CD4-positive, alpha-beta T cell treated with Interleukin-15 for 4 hours (primary cell): Measurements from ENCODE around the gene RAB5IF.
"Not testable (repeated sequence)": the region's sequence is repeated elsewhere in the genome, so short reads cannot be mapped to it uniquely, and the experiment has no call there.

ENCODE experiments used
- DNase-seq: peaks from one replicate; pipeline ENCODE4 v3.0.0-alpha.2; 2020; ENCODE audit warnings: low spot score

The RAB5IF gene, protein sequence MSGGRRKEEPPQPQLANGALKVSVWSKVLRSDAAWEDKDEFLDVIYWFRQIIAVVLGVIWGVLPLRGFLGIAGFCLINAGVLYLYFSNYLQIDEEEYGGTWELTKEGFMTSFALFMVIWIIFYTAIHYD

DNA sequence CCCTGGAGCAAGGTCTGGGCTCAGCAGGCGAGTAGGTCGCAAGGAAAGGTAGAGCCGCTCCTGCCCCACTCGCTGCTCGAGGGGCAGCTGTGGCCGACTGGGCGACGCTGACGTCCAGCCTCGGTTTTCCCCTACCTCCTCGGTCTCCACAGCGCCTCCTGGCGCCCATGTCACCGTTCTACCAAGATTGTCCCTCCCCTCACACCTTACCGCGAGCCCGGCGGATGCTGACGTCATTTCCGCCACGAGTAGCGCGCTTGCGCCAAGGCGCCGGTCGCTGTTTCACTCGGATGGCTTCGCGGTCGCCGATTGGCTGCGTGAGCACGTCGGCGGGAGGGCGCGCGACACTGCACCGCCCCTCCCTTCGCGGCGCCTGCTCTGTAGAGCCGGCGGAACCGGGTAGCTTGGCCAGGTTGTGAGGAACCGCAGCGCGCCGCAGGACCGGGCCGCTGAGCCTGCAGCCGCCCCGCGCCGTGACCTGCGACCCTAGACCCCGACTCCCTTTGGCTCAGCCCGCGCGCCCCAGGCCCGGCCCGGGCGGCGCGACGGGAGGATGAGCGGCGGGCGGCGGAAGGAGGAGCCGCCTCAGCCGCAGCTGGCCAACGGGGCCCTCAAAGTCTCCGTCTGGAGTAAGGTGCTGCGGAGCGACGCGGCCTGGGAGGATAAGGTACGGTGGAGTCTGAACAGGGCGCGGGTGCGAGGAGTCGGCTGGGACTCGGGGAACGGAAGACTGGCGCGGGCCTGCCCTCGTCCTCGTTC is at the start of gene RAB5IF:
RAB5IF (plus strand) TSS at position 381 of the 759 bp plus-strand sequence; CDS start at position 554, 173 bp downstream.
- DNase-seq: peak; percentile 99

DNA sequence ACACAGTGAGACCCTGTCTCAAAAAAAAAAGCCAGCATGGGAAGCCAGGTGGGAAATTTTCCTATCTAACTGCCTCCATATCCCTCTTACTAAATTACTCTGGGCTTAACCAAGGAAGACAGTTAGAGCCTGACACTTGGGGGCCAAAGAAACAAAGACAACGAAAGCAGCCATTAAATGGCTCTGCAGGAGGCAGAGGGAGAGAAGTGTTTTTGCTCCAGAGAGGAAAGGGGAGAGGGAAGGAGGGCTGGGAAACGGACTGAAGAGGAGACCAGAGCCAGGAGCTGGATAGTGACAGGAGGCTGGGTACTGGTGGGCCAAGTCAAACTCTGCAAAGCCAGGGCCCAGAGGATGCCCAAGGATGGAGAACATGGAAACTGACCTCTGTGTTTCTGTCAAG is 42.9 kb upstream of the RAB5IF start:
- no peak for DNase-seq

DNA sequence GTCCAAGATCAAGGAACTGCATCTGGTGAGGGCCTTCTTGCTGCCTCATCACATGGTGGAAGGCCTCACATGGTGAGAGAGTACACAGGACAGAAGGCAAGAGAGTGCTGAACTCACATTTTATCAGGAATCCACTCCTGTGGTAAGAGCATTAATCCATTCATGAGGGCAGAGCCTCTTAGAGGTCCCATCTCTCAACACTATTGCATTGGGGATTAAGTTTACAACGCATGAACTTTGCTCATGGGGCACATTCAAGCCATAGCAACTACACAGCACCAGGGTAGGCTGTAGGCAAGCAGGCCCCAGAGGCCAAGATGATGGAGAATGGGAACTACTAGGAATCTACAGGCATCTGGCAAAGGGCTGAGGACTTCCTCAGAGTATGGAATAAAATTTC is 42.2 kb upstream of the RAB5IF start:
- no peak for DNase-seq

DNA sequence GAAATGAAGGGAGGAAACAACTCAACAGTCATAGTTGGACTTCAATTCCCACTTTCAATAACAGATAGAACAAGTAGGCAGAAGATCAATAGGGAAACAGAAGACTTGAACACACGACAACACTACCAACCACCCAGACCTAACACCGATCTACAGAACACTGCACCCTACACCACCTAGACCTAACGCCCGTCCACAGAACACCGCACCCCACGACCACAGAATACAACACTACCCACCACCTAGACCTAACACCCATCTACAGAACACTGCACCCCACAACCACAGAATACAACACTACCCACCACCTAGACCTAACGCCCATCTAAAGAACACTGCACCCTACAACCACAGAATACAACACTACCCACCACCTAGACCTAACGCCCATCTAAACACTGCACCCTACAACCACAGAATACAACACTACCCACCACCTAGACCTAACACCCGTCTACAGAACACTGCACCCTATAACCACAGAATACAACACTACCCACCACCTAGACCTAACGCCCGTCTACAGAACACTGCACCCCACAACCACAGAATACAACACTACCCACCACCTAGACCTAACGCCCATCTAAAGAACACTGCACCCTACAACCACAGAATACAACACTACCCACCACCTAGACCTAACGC is 41.4 kb upstream of the RAB5IF start:
- DNase-seq: not testable (repeated sequence)

DNA sequence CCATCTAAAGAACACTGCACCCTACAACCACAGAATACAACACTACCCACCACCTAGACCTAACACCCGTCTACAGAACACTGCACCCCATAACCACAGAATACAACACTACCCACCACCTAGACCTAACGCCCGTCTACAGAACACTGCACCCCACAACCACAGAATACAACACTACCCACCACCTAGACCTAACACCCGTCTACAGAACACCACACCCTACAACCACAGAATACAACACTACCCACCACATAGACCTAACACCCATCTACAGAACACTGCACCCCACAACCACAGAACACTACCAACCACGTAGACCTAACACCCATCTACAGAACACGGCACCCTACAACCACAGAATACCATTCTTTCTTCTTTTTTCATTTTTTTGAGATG is 40.9 kb upstream of the RAB5IF start:
- not testable (repeated sequence) for DNase-seq

DNA sequence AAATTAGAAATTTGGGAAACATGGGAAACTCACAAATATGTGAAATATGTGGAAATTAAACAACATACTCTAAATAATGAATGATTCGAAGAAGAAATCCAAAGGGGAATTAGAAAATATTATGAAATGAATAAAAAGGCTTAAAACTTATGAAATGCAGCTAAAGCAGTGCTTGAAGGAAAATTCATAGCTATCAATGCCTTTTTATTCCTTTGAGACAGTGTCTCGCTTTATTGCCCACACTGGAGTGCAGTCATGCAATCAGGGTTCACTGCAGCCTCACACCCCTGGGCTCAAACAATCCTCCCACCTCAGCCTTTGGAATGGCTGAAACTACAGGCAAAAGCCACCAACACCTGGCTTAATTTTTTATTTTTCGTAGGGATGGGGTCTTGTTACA is 40.1 kb upstream of the RAB5IF start:
- DNase-seq: no peak

DNA sequence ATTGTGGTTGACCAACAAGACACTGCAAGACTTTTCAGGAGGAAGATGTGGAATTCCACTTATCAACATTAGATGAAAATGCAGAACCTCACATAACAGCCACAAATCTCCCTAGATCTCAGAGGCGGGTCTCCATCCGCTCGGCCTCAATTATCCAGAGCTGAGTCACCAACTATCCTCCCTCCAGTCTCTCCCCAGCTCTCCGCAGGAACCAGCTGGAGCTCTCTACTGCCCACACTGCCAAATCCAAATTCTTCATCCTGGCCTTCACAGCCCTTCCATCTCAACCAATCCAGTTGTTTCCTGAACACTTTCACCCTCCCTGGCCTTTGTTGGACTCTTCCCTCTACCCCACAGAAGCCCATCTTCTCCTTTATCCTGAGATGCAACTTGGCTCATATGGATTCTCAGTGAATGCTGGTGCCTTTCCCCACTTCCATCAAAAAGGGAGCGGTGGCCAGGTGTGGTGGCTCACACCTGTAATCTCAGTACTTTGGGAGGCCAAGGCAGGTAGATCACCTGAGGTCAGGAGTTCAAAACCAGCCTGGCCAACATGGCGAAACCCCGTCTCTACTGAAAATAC is 35.6 kb upstream of the RAB5IF start:
- no peak for DNase-seq

DNA sequence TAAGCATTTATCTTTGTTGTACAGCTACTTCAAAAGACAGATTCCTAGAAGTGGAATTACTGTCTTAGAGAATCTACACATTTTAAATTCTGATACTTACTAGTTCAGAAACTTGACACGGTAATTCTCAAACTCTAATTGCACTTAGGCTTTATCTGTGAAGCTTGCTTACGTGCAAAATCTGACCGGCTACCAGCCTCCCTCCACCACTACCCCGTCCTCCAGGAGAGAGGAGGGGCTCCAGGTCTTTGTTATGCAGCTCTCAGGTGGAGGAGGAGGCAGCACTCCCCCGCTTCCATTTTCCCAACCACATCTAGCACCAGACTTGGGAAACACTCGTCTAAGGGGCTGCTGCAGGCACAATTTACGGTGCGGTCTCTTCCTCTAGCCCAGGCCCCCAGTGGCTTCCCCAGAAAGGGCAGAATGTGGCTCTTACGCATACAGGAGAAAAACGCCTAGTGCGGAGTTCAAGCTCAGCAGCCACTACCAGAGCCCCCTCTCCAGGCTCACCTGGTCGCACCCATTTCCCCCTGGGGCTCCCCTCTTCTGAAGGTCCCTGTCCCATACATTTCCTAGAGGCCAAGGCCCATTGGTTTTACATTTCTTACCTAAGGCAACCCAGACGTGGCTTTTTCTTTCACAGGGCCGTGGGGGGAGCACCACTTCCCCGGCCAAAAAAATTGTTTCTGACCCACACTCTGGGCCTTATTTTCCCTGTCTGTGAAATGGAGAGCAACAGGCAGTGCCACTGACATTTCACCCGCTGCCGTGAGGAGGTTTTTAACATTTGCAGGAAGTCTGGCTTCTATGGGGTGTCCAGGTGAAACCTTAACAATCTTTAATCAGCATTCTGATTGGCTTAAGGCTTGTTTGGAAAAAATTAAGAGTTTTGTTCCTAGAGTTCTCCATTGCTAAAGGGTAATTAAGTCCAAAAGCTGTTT is 33.7 kb upstream of the RAB5IF start:
- no peak for DNase-seq

DNA sequence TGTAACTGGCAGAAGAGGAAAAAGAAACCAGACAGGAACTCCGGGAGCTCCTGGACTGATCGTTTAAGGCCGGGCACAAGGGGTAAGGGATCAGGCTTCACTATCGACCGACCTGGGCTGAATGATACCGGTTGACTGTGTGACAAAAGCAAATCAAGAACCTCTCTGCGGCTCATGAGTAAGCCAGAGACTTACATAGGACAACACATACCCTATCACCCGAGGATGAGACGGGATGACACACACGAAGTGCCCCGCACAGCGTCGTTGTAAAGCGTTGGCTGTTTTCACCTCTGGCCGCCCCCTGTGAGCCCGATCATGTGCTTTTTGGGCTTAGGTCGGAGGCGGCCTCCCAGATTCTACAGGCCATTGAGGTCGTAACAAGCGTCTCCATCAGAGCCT is 32.9 kb upstream of the RAB5IF start:
- DNase-seq: peak; percentile 75

DNA sequence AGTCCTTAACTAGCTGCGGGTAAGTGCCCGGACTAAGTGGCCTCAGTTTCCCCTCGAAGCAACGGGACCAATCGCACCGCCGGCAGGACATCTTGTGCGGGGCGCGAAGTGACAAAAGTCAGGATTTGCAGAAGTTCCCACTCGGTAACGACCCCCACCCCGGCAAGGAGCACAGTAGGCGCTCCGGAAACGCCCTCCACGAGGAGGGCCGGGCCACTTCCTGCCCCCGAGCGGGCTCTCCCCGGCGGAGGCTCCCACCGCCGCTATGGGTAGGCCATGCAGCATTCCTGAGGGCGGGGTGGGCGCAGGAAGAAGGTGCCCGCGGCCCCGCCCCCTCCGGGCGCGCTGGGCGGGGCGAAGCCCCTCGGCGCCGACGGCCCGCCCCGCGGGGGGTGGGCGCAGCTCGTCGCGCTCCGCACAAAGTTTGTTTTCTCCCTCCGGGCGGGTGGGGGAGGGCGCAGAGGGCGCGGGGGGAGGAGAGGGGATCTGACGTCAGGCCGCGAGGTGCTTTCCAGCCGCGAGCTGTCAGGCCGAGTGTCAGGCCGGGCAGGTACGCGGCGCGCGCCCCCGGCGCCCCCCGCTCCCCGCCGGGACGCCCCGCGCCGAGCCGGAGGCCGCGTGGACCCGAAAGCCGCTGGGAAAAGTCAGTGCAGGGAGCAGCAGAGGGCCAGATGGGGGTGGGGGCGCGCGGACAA is 32.3 kb upstream of the RAB5IF start, which contains the start of gene TGIF2:
TGIF2 (plus strand) TSS at position 495 of the 695 bp plus-strand sequence. CDS start 5,178 bp downstream, outside the sequence.
- DNase-seq: peak; percentile 90

DNA sequence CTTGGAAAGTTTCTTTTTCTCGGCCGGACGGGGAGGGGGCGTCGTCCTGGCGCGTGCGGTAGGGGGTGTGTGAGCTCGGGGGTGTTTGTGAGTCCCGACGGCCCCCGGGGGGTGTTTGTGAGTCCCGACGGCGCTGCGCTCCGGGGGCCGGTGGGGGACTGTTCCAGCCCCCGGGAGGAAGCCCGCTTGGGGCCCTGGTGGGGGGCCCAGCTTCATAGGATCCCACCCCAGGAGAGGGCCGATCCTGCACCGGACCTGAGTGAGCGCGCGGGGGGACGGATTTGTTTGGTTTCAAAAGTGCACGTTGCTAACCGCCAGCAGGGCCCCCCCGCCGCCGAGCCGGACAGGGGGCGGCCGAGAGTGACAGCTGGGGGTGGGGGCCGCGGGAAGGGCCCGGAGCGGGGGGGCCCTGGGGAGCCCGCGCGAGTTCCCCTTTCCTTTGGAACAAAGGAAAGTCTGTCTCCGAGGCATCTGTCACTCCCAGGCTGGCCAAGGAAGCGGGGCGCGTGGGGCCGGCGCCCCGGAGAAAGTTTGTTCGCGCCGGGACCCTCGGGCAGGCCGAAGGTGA is 31.7 kb upstream of the RAB5IF start:
- DNase-seq: no peak

DNA sequence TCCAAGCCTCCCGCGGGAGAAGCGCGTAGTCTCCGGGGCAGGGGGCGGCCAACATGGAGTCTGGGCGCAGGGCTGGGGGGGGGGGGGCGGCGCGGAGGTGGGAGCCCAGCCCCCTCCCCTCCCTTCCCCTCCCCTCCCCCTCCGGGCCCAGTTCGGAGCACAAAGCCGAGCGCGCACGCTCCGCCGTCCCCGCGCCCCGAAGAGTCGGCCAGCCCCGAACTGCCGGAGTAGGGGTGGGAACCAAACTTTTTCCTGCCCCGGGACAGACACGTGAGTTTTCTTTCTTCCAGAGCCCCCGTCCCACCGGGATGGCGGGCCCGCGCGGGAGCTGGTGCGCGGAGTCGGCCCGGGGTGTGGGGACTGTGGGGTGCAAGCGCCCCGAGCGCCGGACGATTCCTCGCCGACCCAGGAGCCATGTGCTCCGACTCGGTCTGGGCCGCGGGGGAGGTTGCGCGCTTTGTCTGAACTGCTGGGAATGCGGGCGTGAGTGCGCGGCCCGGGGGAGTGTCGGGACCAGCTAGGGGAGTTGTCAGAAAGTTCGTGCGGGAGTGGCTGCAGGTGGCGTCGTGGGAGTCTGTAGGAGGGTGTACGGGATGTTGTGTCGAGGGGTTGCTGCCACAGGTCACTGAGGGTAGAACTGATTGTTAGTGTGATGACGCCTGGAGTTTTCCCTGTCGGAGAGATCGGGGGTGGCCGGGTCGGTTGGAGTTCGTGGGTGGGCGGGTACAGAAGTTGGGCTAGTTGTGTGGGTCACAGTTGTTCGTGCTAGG is 31.0 kb upstream of the RAB5IF start:
- peak; percentile 25 for DNase-seq

DNA sequence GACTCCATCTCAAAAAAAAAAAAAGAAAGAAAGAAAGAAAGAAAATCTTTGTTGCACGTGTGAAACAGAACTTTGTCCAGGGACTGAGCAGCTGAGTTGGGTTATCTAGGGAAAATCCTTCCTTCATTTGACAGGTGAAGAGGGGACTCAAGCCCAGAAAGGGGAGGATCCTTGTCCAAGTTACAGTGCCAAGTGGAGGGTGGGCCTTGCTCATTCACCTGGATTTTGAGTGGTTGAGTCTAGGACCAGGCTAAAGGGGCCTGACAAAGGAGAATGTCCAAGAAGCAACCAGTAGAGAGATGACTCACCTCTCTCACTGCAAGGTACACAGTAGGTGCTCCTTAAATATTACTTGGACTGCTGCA is 29.5 kb upstream of the RAB5IF start:
- DNase-seq: no peak

DNA sequence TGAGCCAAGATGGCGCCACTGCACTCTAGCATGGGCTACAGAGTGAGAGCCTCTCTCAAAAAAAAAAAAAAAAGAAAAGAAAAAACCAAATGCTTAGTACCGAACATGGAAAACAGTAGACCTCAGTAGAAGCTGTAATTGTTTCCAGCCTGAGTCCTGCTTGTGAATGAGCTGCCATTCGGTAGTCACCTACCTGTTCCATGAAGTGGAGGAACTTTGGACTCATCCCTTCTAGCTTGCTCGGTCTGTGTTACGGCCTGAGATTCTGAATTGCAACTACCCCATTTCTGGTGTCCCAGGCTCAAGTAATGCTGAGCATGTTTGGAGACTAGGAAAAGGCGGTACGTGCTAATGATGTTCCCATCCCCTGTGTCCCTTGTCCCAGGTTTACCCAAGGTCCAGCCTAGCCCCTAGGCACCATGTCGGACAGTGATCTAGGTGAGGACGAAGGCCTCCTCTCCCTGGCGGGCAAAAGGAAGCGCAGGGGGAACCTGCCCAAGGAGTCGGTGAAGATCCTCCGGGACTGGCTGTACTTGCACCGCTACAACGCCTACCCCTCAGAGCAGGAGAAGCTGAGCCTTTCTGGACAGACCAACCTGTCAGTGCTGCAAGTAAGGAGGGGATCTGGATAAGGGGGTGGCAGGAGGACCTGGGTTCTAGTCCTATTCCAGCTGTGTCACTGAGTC is 27.1 kb upstream of the RAB5IF start:
- DNase-seq: no peak

DNA sequence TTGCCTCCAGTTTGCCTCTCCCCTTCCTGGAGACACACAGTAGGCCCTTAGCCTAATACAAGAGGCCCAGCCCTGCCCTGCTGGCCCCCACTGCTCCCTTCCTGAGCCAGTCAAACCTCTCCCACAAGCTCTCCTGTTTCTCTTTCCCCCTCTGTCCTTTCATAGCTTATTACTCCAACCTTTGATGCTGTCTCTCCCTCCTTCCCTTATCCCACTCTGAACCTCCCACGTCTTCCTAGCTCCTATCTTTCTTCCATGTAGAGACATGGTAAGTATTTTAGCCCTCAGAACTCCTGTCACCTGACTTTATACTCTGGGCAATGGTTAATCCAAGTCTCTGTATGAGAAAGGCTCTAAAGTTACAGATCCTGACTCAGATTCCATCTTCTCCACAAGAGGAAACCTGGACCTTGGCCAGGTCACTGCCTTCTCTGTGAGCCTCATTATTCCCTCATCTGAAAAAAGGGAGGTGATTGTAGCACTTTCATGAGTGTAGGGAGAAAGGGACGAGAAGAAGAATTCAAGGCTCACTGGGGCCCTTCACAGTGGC is 25.5 kb upstream of the RAB5IF start:
- DNase-seq: no peak

DNA sequence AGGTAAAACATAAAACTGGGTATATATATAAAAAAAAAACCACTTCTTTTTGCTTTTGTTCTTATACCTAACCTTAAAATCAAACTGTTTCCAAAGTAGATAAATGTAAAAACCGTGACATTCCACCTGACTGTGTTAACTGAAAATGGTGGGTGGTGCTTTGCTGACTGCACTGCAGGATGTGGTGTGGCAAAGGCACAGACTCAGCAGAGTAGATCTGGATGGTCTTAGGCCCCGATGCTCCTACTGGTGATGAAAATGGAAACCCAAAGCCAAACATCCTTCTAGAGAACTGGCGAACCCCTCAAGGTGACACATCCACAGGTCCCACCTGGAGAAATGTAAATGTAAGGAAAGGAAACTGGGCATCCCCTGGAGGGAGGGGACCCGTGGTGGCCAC is 23.3 kb upstream of the RAB5IF start:
- no peak for DNase-seq

DNA sequence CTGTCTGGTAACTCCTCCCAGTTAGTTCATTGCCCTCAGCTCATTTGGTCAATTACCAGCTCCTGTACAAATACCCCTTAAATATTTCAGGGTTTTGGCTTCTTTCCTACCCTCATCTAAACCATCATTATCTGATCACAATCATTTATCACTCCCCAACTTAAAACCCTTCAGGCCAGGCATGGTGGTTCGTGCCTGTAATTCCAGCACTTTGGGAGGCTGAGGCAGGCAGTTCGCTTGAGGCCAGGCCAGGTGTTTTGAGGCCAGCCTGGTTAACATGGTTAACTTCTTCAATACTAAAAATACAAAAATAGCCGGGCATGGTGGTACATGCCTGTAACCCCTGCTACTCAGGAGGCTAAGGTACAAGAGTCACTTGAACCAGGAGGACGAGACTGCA is 22.8 kb upstream of the RAB5IF start:
- no peak for DNase-seq

DNA sequence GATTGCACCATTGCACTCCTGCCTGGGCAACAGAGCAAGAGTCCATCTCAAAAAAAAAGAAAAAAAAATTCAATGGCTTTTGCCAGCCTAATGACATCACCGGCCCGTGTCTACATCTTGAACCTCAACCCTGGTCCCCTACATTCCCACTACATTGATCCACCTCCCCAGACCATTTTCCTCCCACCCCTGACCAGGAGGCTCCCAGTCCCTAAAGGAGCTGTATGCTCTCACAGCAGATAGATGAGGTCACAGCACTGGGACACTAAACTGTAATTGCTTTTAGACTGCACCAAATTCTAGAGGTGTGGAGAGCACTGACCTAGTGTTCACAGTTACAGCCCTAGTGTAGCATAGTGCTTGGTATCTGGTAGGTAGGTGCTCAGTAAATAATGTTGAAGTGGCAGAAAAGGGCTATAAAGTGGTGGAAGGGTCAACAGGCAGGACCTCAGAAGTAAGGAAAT is 21.5 kb upstream of the RAB5IF start:
- DNase-seq: no peak
